GM19438 (cell line): ENCODE results near the gene HES2.
"Not testable (repeated sequence)": the region's sequence is repeated elsewhere in the genome, so short reads cannot be mapped to it uniquely, and the experiment has no call there.

Source experiments
- ATAC-seq: cut with Tn5 transposase; IDR thresholded peaks from one replicate; pipeline ENCODE4 v1.9.1; 2021; ENCODE audit warnings: low read depth; ENCODE audit not compliant: unreplicated experiment

The HES2 gene

GRCh38 chr1:6454856-6455751, 35.4 kb upstream of the HES2 start:
- no peak for ATAC-seq

DNA sequence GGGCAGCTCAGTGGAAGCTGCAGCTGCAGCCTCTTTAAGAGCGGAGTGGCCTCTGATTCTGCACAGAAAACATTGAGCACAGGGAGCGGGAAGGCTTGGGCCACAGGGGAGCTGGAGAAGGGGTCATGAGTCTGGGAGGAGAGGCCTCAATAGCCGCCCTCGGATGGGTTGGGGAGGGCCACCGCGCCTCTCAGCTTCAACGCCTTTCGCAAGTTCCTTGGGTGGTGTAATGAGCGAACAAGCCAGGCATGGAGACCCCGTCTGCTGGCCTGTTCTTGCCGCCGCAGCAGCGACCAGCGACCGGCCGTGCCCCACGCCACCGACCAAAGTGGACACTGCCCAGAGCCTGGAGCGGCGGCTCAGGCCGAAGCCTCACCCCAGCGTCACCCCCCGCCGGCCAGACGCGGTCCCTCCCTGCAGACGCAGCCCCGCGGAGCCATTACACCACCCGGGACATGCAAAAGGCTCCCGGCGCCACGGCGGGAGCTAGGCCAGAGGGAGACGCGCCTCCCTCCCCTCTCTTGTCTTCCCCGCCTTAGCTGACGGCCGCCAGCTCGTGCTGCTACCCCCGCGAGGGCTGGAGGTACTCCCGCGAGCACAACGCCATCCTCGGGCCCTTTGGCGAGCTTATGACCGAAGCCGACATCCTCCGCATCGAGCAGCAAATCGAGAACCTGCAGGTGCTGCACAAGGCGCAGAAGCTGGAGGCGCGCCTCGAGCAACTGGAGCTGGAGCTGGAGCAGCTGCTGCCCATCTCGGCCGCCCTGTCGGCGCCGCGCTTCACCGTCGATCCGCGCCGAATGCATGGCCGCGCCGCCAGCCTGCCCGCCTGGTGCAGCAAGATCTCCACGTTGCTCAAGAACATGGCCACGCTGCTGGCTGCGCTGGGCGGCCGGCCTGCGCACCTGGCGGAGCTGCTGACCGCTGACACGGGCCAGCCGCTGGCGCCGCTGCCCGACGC, 34.5 kb upstream of the HES2 start:
- ATAC-seq: not testable (repeated sequence)

- ATAC-seq: no peak
Observed at GRCh38 chr1:6450943-6451373, 31.2 kb upstream of the HES2 start.

- not testable (repeated sequence) for ATAC-seq
Observed at GRCh38 chr1:6450486-6450885, 30.8 kb upstream of the HES2 start.

DNA sequence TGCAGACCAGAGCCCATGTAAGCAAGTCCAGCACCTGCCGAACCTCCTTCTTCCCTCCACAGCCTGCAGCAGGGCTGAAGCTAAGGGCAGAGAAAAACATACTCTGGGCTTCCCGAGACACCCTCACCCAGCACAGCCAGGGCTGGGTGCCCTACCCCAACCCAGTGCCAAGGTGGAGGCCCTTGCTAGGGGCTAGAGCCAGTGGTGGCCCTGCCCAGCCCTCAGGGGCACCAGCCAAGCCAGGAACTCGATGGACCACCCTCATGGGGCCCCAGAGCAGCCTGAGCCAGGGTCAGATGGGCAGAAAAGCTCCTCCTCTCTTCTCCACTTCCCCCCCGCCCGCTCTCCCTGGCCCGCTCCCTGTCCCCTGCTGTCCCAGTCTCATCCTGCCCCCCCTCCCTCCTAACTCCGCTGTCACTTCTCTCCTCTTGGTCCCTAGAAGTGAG, 30.3 kb upstream of the HES2 start:
- no peak for ATAC-seq

GRCh38 chr1:6448749-6449631, 29.3 kb upstream of the HES2 start:
- no peak for ATAC-seq

DNA sequence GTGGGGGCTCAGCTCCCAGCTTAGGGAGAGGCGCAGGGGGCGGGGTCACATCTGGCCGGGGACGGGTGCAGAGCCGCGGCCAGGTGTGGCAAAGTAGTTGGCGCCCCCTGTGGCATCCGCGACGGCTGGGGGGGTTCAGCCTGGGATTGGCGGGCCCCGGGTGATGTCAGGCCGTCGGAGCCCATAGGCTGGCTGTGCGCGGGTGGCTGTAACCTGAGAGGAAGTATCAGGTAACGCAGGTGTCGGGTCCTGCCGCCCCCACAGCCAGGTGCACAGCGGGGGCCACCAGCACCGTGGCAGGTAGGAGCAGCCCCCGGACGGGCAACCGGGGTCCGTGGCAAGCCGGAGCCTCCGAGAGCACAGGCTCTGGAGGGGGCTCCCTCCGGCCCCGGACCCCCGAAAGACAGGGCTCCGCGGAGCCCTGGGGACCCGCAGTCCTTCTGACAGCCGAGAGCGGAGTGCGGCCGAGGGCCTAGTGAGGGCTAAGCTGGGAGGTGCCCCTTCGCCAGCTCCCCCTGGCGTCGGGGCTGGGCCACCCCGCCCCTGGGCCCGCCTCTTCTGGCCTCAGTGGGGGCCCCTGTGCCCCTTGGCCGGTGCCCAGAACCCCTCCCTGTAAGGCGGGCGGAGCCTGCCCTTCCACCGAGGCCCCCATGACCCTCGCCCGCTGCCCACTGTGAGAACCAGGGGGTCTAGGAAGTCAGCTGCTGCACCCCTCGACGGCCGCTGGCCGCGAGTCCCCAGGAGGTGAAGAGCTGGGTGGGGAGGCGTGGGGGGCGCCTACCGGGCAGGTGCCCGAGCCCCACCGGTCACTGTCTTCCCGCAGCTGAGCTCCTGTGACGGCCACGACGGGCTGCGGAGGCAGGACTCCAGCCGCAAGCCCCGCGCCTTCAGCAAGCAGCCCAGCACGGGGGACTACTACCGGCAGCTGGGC, 28.4 kb upstream of the HES2 start:
- ATAC-seq: no peak

DNA sequence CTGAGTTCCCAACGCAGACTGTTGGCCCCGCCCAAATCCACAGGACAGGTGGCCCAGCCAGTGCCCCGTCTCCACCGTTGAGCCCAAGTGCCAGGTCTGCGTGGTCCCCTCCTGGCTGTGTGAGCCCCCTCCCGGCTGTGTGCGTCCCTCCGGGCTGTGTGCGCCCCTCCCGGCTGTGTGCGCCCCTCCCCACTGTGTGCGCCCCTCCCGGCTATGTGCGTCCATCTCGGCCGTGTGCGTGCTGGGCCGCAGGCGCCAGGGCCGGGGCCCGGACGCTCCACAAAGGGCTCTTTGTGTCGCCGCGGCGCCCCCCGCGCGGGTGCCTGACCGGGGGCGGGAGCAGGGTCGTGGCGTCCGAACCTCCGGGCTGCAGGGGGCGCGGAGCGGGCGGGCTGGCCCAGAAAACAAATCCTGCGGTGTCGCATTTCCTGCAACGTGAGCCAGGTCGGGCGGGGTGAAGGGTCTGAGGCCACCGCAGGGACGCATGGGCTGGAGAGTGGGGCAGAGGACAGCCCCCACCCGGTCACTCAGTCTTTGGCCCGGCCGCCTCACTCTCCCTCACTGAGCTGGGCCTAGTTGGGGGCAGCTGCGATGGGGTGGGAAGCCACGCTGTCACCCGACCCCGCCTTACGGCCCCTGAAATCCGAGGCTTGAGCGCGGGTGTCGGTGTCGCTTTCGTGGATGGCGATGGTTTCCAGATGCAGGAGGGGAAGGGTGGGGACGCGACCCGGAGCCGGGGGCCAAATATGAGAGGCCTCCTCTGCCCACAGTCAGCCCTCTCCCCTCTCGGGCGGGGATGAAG, 27.5 kb upstream of the HES2 start:
- no peak for ATAC-seq

DNA sequence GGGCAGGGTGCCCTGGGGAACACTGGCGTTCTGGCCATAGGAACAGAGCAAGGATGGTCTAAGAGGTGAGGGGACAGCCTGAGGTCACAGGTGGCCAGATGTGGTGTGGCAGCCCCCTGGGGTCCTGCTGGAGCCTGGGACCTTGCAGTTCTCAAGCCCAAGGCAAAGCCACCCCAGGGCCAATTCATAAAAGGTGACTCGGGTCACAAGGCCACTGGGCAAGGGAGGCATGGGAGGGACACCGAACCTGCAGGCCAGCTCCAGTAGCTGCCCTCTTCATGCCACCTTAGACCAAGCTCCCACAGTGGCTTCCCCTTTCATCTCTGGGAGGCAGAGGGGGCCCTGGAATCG, 26.9 kb upstream of the HES2 start:
- ATAC-seq: no peak

GRCh38 chr1:6445929-6446328, 26.2 kb upstream of the HES2 start:
- ATAC-seq: not testable (repeated sequence)

DNA sequence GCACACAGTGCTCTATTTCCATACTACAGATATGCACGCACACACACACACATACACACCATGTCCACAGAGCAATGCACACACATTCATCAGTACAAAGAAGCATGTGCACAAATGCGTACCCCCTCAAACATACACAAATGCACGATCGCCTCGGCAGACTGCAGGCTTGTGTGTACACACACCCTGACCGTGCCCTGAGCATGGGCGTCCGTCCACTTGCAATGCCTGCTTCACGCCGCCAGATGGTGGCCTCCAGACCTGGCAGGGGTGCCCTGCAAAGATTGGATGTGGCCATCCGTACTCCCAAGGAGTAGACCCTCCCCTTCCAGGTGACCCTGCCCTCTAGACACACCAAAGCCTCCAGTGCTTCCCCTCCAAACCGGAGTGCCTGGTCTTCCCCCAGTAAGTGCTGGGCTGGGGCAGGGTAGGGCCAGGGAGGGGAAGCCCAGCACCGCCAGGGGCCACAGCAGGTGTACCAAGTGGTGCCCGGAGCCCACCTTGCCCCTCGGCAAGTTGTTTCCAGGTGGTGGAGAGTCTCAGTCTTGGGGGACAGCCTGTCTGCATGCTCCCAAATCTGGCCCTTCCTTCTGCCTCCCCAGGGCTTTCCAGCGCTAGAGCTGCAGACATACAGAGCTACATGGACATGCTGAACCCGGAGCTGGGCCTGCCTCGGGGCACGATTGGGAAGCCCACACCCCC, 25.5 kb upstream of the HES2 start:
- no peak for ATAC-seq

- ATAC-seq: no peak
Observed at GRCh38 chr1:6444377-6444776, 24.7 kb upstream of the HES2 start.

DNA sequence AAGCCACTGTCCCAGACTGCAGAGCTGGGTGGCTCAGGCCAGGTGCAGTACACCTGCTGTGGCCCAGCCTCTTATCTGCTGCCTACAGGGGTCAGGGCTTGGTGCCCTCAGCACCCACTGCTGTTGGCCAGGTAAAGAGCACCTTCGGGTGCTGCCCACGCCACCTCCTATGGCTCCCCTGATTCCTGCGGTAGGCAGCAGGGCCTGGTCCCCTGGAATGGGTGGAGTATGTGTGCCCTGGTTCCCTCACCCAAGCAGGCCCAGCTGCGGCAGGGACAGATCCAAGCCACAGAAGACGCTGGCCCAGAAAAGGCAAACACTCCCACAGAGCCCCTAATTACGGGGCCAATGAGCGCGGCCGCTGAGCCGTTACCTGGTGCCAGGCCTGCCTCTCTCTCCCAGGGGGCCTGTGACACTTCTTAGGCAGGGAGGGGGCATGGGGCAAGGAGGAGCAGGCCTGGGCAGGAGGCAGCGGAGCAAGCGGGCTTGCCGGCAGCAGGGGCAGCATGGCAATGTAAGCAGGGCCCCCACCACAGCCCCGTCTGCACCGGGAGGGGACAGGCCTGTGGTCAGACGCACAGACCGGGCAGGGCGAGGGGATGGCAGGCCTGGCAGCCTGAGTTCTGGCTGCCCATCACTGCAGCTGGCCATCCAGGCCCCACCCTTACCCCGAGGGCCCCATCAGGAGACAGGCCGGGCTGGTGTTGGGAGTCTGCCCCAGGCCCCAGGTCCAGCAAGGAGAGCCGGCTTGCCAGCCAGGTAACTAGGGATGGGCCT, 23.8 kb upstream of the HES2 start:
- no peak for ATAC-seq

- ATAC-seq: no peak
Observed at GRCh38 chr1:6441586-6441985, 21.9 kb upstream of the HES2 start.

GRCh38 chr1:6440198-6441126, 20.7 kb upstream of the HES2 start:
- ATAC-seq: no peak

GRCh38 chr1:6438047-6438525, 18.4 kb upstream of the HES2 start:
- ATAC-seq: no peak
